ENCODE data around the gene VPS33A. TPM values are rescaled to one million over a fixed set of nuclear protein-coding genes. Genes with fewer than 3 reads are reported as not detected.

The VPS33A gene
- total RNA-seq, 1 donor, result 19.0 TPM

- Histone ChIP-seq H3K9me3 (ENCODE audit: low read depth, low read length) (no peaks in the 10 kb centered on the region), H3K4me1 (ENCODE audit: insufficient read depth, low read length) (peaks cover 9% of the 10 kb centered on the region), H3K27me3 (ENCODE audit: insufficient read depth, low read length) (no peaks in the 10 kb centered on the region), H3K4me3 (ENCODE audit: low read length) (no peak overlapping the region)
Measured at GRCh38 chr12:122230798-122231197, 35.5 kb downstream of the VPS33A start.

- Histone ChIP-seq H3K27me3 (ENCODE audit: insufficient read depth, low read length) (no peaks in the 10 kb centered on the region), H3K4me3 (ENCODE audit: low read length) (no peak overlapping the region), H3K4me1 (ENCODE audit: insufficient read depth, low read length) (peaks cover 28% of the 10 kb centered on the region), H3K9me3 (ENCODE audit: low read depth, low read length) (no peaks in the 10 kb centered on the region)
Measured at GRCh38 chr12:122228092-122228491, 38.2 kb downstream of the VPS33A start.

DNA sequence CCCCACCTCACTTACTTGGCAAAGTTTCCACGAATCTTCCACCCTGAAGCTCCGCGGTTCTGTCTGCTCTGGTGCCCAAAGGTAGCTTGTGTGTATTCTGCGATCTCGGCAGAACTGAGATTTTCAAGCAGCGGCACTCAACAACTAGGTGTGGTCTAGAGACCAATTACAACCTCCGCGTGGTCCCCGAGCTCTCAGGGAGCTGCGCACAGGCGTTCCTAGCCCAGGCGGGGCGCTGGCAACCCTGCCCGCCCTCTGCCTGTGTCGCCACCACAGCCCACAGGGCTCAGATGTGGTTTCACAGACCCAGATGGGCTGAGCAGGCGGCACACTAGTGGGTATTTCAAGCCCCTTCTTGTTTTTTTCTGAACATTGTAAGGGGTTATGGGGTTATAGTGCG lies 39.0 kb downstream of the VPS33A start:
- Histone ChIP-seq H3K4me1 (ENCODE audit: insufficient read depth, low read length) (peaks cover 28% of the 10 kb centered on the region), H3K9me3 (ENCODE audit: low read depth, low read length) (no peaks in the 10 kb centered on the region), H3K27me3 (ENCODE audit: insufficient read depth, low read length) (no peaks in the 10 kb centered on the region), H3K4me3 (ENCODE audit: low read length) (no peak overlapping the region)

- Histone ChIP-seq H3K4me1 (ENCODE audit: insufficient read depth, low read length) (peaks cover 28% of the 10 kb centered on the region), H3K4me3 (ENCODE audit: low read length) (peak overlapping the region; percentile 38), H3K27me3 (ENCODE audit: insufficient read depth, low read length) (no peaks in the 10 kb centered on the region), H3K9me3 (ENCODE audit: low read depth, low read length) (no peaks in the 10 kb centered on the region)
Measured at GRCh38 chr12:122226366-122227125, 39.7 kb downstream of the VPS33A start.

GRCh38 chr12:122225683-122226365 lies 40.5 kb downstream of the VPS33A start, which contains the start of gene DIABLO:
Gene DIABLO (minus strand): TSS chr12:122226052. CDS start chr12:122226014, 38 bp downstream.
- Histone ChIP-seq H3K9me3 (ENCODE audit: low read depth, low read length) (no peaks in the 10 kb centered on the region), H3K4me1 (ENCODE audit: insufficient read depth, low read length) (peaks cover 28% of the 10 kb centered on the region), H3K27me3 (ENCODE audit: insufficient read depth, low read length) (no peaks in the 10 kb centered on the region), H3K4me3 (ENCODE audit: low read length) (peak within 1 kb of the TSS; percentile 89)

- Histone ChIP-seq H3K9me3 (ENCODE audit: low read depth, low read length) (no peaks in the 10 kb centered on the region), H3K4me1 (ENCODE audit: insufficient read depth, low read length) (no peaks in the 10 kb centered on the region), H3K27me3 (ENCODE audit: insufficient read depth, low read length) (no peaks in the 10 kb centered on the region), H3K4me3 (ENCODE audit: low read length) (no peak overlapping the region)
Measured at GRCh38 chr12:122216445-122216844, 49.8 kb downstream of the VPS33A start.

DNA sequence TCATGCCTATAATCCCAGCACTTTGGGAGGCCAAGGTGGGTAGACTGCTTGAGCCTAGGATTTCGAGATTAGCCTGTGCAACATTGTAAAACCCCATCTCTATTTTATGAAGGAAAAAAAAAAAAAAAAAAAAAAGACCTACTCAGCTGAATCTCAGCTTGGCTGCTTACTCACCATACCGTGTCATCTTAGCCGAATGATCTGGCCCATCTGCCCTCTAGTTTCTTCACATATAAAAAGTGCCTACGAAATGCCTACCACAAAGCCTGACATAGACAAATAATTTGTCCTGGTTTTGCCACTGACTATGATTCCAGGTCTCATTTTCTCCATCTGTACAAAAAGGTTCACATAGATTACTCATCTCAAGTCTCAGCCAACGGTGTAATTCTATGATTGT lies 50.5 kb downstream of the VPS33A start:
- Histone ChIP-seq H3K4me3 (ENCODE audit: low read length) (no peak overlapping the region), H3K27me3 (ENCODE audit: insufficient read depth, low read length) (no peaks in the 10 kb centered on the region), H3K9me3 (ENCODE audit: low read depth, low read length) (no peaks in the 10 kb centered on the region), H3K4me1 (ENCODE audit: insufficient read depth, low read length) (no peaks in the 10 kb centered on the region)

- no peak overlapping the region for H3K4me3 ChIP-seq (ENCODE audit: low read length)
- H3K4me1 ChIP-seq (ENCODE audit: insufficient read depth, low read length), result peaks cover 18% of the 10 kb centered on the region
- H3K9me3 ChIP-seq (ENCODE audit: low read depth, low read length), result no peaks in the 10 kb centered on the region
Measured at GRCh38 chr12:122208073-122208820, 58.0 kb downstream of the VPS33A start.

GRCh38 chr12:122207391-122207790 lies 58.9 kb downstream of the VPS33A start:
- H3K4me3 ChIP-seq (ENCODE audit: low read length), result no peak overlapping the region
- no peaks in the 10 kb centered on the region for H3K9me3 ChIP-seq (ENCODE audit: low read depth, low read length)
- H3K27me3 ChIP-seq (ENCODE audit: insufficient read depth, low read length), result peaks cover 23% of the 10 kb centered on the region
- H3K4me1 ChIP-seq (ENCODE audit: insufficient read depth, low read length), result peaks cover 25% of the 10 kb centered on the region

More at GRCh38 chr12:122208073-122208820, 58.0 kb downstream of the VPS33A start:
- peaks cover 15% of the 10 kb centered on the region for H3K27me3 ChIP-seq (ENCODE audit: insufficient read depth, low read length)

DNA sequence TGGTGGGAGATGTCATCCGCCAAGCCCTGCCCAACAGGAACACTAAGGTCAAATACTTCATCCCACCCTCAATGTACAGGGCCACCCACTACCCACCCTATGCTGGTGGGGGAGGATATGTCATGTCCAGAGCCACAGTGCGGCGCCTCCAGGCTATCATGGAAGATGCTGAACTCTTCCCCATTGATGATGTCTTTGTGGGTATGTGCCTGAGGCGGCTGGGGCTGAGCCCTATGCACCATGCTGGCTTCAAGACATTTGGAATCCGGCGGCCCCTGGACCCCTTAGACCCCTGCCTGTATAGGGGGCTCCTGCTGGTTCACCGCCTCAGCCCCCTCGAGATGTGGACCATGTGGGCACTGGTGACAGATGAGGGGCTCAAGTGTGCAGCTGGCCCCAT lies 59.3 kb downstream of the VPS33A start:
- Histone ChIP-seq H3K9me3 (ENCODE audit: low read depth, low read length) (no peaks in the 10 kb centered on the region), H3K4me3 (ENCODE audit: low read length) (no peak overlapping the region), H3K4me1 (ENCODE audit: insufficient read depth, low read length) (peaks cover 25% of the 10 kb centered on the region), H3K27me3 (ENCODE audit: insufficient read depth, low read length) (peaks cover 27% of the 10 kb centered on the region)

GRCh38 chr12:122206111-122206881 lies 60.0 kb downstream of the VPS33A start:
- peaks cover 33% of the 10 kb centered on the region for H3K27me3 ChIP-seq (ENCODE audit: insufficient read depth, low read length)
- peaks cover 25% of the 10 kb centered on the region for H3K4me1 ChIP-seq (ENCODE audit: insufficient read depth, low read length)
- H3K4me3 ChIP-seq (ENCODE audit: low read length), result no peak overlapping the region
- H3K9me3 ChIP-seq (ENCODE audit: low read depth, low read length), result no peaks in the 10 kb centered on the region

DNA sequence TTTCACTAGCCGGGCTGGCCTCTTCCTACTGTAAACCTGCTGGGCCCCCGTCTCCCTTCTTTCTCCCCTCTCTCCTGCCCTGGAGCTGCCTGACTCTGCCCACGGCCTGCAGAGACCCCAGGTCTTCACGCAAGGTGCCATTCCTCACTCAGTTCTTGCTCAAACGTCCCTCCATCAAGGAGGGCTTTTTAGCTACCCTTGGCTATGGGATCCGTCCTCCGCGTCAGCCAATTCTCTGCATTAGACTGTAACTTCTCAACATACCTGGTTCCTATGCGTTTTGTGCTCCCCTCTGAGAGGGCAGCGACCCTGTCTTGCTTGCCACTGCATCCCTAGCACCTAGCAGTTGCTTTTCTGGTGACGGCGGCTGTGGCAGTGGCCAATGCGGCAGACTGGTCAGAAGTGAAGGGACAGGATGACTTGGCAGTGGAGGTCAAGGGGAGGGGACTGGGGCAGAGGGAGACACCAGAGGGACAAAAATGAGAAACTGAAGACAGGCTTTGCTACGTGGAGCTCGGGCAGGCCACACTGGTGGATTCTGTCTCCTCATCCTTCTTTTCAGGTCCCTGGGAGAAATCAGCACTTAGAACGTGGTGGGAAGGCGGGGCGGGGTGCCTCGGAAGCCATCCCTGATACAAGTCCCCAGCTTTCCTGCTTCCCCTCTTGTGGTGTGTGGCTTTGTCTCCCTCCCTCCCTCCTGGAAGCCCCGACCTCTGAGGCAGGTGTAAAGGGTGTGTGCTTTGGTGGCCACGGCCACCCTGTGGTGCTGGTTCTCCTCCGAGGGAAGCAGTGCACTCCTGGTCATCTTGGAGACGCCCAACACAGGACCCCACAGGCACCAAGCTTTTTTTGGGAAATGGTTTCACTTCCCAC lies 61.0 kb downstream of the VPS33A start:
- Histone ChIP-seq H3K4me3 (ENCODE audit: low read length) (no peak overlapping the region), H3K27me3 (ENCODE audit: insufficient read depth, low read length) (peaks cover 36% of the 10 kb centered on the region), H3K4me1 (ENCODE audit: insufficient read depth, low read length) (peaks cover 25% of the 10 kb centered on the region), H3K9me3 (ENCODE audit: low read depth, low read length) (no peaks in the 10 kb centered on the region)

DNA sequence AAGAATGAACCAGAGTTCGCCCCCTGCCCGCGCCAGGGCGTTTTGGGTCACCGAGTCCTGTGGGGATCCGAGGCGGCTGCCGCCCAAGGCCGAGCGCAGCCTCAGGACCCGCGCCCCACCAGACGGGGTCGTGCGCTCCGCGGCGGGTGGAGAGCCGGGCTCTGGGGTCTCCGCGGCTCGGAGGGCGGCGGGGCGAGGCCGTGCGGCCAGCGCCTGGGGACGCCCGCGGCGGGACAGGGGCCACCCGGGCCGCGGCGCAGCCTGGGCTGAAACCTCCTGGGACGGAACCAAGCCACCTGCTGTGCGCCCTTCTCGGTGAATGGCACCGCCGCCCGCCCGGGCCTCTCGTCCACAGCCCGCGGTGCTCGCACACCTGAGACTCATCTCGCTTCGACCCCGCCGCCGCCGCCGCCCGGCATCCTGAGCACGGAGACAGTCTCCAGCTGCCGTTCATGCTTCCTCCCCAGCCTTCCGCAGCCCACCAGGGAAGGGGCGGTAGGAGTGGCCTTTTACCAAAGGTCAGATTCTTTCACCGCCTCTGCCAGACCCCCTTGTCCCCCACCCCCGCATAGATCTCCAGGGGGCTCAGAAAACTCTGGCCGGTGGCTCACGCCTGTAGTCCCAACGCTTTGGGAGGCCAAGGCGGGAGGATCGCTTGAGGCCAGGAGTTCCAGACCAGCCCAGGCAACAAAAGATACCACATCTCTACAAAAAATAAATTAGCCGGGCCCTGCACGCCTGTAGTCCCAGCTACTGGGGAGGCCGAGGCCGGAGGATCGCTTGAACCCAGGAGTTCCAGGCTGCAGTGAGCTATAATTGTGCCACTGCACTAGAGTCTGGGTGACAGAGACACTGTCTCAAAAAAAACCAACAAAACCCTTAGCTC lies 61.9 kb downstream of the VPS33A start:
- no peaks in the 10 kb centered on the region for H3K9me3 ChIP-seq (ENCODE audit: low read depth, low read length)
- peaks cover 36% of the 10 kb centered on the region for H3K27me3 ChIP-seq (ENCODE audit: insufficient read depth, low read length)
- peaks cover 25% of the 10 kb centered on the region for H3K4me1 ChIP-seq (ENCODE audit: insufficient read depth, low read length)
- peak overlapping the region; percentile 20 for H3K4me3 ChIP-seq (ENCODE audit: low read length)

Data from mononuclear cell (primary cell).